Dendritic cell treated with granulocyte-macrophage colony-stimulating factor and Interleukin-4, amounts not matched to agents 40 ng/mL and 50 ng/mL, for 4 days (primary cell): ENCODE measurements around the gene RECK.
"Not testable (repeated sequence)": the region's sequence is repeated elsewhere in the genome, so short reads cannot be mapped to it uniquely, and the experiment has no call there.

Experiments used
- H3K27ac Mint-ChIP-seq: one replicate; pipeline ENCODE4 v1.8.0; 2022; ENCODE audit warnings: mild to moderate bottlenecking, mixed read lengths
- H3K27me3 Mint-ChIP-seq: one replicate; pipeline ENCODE4 v1.8.0; 2022; ENCODE audit warnings: mild to moderate bottlenecking, mixed read lengths
- H3K36me3 Mint-ChIP-seq: one replicate; pipeline ENCODE4 v1.8.0; 2022; ENCODE audit warnings: low read depth, mixed read lengths
- H3K4me1 Mint-ChIP-seq: one replicate; pipeline ENCODE4 v1.8.0; 2022; ENCODE audit warnings: low read depth, mixed read lengths
- H3K4me3 Mint-ChIP-seq: one replicate; pipeline ENCODE4 v1.8.0; 2022; ENCODE audit warnings: mild to moderate bottlenecking, moderate library complexity, mixed read lengths
- H3K9me3 Mint-ChIP-seq: one replicate; pipeline ENCODE4 v1.8.0; 2022; ENCODE audit warnings: mixed read lengths
- intact Hi-C: fragments of 100-400 bp; cut with micrococcal nuclease; formaldehyde crosslinking; loops from one replicate; pipeline ENCODE4 v1.15.0; 2022

RECK gene

GRCh38 chr9:36121971-36122370, 85.3 kb downstream of the RECK start:
- Mint-ChIP-seq H3K4me3 (no peak overlapping the region), H3K27ac (peak overlapping the region; percentile 18), H3K36me3 (no peaks in the 10 kb centered on the region), H3K9me3 (no peaks in the 10 kb centered on the region), H3K27me3 (no peaks in the 10 kb centered on the region), H3K4me1 (peaks cover 45% of the 10 kb centered on the region)
- intact Hi-C loops: no loop called here

- no peaks in the 10 kb centered on the region for H3K27me3 Mint-ChIP-seq
- no peak overlapping the region for H3K4me3 Mint-ChIP-seq
- intact Hi-C loops: no loop called here
- peaks cover 60% of the 10 kb centered on the region for H3K4me1 Mint-ChIP-seq
- H3K9me3 Mint-ChIP-seq: no peaks in the 10 kb centered on the region
- H3K27ac Mint-ChIP-seq: no peak overlapping the region
- no peaks in the 10 kb centered on the region for H3K36me3 Mint-ChIP-seq
These were observed 86.8 kb downstream of the RECK start for GRCh38 chr9:36123515-36123914.

- peak overlapping the region; percentile 70 for H3K27ac Mint-ChIP-seq
- no peaks in the 10 kb centered on the region for H3K36me3 Mint-ChIP-seq
- no peaks in the 10 kb centered on the region for H3K27me3 Mint-ChIP-seq
- peak overlapping the region; percentile 11 for H3K4me3 Mint-ChIP-seq
- intact Hi-C loops: no loop called here
- no peaks in the 10 kb centered on the region for H3K9me3 Mint-ChIP-seq
- H3K4me1 Mint-ChIP-seq: peaks cover 73% of the 10 kb centered on the region
These were observed 88.5 kb downstream of the RECK start for GRCh38 chr9:36125062-36125855.

DNA sequence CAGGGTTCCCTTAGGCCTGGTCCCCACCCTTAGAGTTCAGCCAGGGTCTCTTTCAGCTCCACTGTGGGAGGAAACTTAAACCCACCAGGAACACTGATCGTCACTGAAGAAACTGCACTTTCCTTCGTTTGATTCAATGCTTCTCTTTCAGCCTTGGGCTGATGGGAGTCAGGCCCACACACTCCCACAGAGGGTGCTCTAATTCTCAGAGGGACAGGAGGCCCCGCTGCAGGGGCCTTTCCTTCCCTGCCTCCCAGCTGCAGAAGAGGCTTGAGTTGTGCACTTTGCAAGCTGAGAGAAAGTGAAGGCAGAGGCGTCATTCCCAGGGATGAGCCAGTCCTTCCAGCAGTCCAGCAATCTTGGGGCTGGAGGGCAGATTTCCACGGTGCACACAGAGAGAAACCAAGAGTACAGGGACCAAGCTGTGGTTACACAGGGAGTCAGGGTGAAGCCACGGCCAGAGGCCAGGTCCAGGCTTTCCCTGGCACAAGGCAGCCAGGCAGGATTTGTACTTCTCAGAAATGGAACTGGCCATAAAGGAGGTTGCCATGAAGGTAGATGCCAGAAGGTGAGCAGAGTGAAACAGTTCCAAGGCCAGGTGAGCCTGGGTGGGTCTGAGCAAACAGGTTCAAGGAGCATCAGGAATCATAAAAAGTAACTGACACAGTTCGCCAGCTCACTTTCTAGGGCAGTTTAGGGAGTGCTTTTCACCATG, 89.5 kb downstream of the RECK start:
- intact Hi-C loops: no loop called here

GRCh38 chr9:36127652-36128244, 91.0 kb downstream of the RECK start:
- no peaks in the 10 kb centered on the region for H3K9me3 Mint-ChIP-seq
- peak overlapping the region; percentile 2 for H3K4me3 Mint-ChIP-seq
- H3K27ac Mint-ChIP-seq: peak overlapping the region; percentile 72
- H3K4me1 Mint-ChIP-seq: peaks cover 68% of the 10 kb centered on the region
- H3K27me3 Mint-ChIP-seq: no peaks in the 10 kb centered on the region
- intact Hi-C loops: no loop called here
- H3K36me3 Mint-ChIP-seq: no peaks in the 10 kb centered on the region

More for the DNA sequence above, 89.5 kb downstream of the RECK start:
- H3K27me3 Mint-ChIP-seq: no peaks in the 10 kb centered on the region
- H3K4me3 Mint-ChIP-seq: no peak overlapping the region
- no peaks in the 10 kb centered on the region for H3K36me3 Mint-ChIP-seq
- peak overlapping the region; percentile 70 for H3K27ac Mint-ChIP-seq
- no peaks in the 10 kb centered on the region for H3K9me3 Mint-ChIP-seq
- H3K4me1 Mint-ChIP-seq: peaks cover 74% of the 10 kb centered on the region

- peaks cover 63% of the 10 kb centered on the region for H3K4me1 Mint-ChIP-seq
- H3K27ac Mint-ChIP-seq: peak overlapping the region; percentile 72
- intact Hi-C loops: no loop called here
- H3K9me3 Mint-ChIP-seq: no peaks in the 10 kb centered on the region
- peak overlapping the region; percentile 2 for H3K4me3 Mint-ChIP-seq
- no peaks in the 10 kb centered on the region for H3K27me3 Mint-ChIP-seq
- no peaks in the 10 kb centered on the region for H3K36me3 Mint-ChIP-seq
These were observed 91.6 kb downstream of the RECK start for GRCh38 chr9:36128349-36128748.

DNA sequence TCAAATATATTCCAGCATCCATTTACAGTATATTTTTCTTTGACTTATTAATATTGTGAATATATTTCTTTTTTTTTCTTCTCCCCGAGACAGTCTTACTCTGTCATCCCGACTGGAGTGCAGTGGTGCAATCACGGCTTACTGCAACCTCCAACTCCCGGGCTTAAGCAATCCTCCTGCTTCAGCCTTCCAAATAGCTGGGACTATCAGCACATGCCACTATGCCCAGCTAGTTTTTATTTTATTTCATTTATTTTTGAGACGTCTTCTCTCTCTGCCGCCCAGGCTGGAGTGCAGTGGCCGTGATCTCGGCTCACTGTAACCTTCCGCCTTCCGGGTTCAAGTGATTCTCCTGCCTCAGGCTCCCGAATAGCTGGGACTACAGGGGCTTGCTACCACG, 92.4 kb downstream of the RECK start:
- Mint-ChIP-seq H3K4me1 (peaks cover 63% of the 10 kb centered on the region), H3K4me3 (peak overlapping the region; percentile 20), H3K36me3 (no peaks in the 10 kb centered on the region), H3K9me3 (no peaks in the 10 kb centered on the region), H3K27ac (peak overlapping the region; percentile 75), H3K27me3 (no peaks in the 10 kb centered on the region)
- intact Hi-C loops: no loop called here

DNA sequence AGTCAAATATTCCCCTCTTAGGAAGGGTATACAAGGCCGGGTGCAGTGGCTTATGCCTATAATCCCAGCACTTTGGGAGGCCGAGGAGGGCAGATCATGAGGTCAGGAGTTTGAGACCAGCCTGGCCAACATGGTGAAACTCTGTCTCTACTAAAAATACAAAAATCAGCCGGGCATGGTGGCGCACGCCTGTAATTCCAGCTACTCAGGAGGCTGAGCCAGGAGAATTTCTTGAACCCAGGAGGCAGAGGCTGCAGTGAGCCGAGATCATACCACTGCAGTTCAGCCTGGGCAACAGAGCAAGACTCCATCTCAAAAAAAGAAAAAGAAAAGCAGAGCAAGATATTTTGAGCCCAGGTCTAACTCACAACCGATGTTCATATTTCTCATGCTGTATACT, 95.0 kb downstream of the RECK start:
- H3K4me3 Mint-ChIP-seq, H3K27ac Mint-ChIP-seq, H3K9me3 Mint-ChIP-seq, H3K27me3 Mint-ChIP-seq, H3K36me3 Mint-ChIP-seq, intact Hi-C loops: not testable (repeated sequence)
- peaks cover 47% of the 10 kb centered on the region for H3K4me1 Mint-ChIP-seq

DNA sequence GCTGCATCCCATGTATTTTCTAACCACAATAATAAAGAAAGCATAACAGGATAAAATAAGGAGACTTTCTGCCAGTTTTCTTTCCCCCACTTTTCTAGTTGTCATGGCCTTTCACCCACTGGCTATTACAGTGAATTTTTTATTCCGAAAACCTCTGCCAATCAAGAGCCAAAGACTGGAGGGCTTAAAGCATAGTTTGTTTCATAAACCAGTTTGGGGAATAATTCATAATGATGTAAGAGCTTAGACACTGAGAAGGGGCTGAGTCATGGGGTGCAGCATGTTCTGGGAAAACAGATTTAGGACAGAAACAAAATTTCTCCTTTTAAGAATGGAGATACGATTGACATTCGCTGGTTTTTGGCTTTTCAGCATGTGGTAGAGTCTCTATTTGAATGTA, 95.4 kb downstream of the RECK start:
- peaks cover 3% of the 10 kb centered on the region for H3K27me3 Mint-ChIP-seq

DNA sequence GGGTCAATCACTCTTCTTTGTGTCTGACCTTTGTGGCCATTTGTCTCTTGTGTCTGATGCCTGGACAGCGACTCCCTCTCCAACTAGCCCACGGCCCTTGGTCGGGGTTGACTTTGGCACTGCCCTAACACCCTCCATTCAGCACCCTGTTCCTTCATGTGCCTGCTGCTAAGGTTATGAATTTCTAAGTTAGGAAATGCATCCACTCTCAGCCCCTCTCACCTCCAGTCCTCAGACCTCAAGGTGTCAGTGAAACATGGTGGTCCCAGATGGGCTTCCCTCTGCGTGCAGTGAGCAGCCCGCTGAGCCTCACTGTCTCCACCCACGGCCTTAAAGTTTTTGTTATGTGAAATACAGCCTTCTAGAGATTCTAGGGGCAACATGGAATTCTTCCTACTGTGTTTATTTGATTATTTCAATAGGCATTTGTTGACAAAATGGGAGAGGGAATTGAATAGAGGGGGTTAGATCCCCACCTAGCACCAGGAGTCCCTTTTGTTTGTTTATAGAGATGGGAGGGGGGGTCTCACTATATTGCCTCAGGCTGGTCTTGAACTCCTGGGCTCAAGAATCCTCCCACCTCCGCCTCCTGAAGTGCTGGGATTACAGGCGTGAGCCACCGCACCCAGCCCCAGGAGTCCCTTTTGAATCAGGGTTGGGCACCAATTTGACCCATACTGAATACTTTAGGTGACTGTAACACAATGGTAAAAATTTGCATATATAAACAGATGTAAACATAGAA, 98.2 kb downstream of the RECK start:
- Mint-ChIP-seq H3K4me3 (no peak overlapping the region), H3K27ac (no peak overlapping the region), H3K9me3 (no peaks in the 10 kb centered on the region), H3K4me1 (peaks cover 49% of the 10 kb centered on the region), H3K36me3 (peaks cover 11% of the 10 kb centered on the region), H3K27me3 (peaks cover 3% of the 10 kb centered on the region)
- intact Hi-C loops: loop anchor here (5.0 kb wide), 1 partner anchor 33 kb away; no protein-coding TSS in a partner anchor

More for the DNA sequence above, 95.4 kb downstream of the RECK start:
- Mint-ChIP-seq H3K27ac (no peak overlapping the region), H3K4me3 (no peak overlapping the region), H3K36me3 (peaks cover 5% of the 10 kb centered on the region), H3K4me1 (peaks cover 45% of the 10 kb centered on the region), H3K9me3 (no peaks in the 10 kb centered on the region)
- intact Hi-C loops: no loop called here

DNA sequence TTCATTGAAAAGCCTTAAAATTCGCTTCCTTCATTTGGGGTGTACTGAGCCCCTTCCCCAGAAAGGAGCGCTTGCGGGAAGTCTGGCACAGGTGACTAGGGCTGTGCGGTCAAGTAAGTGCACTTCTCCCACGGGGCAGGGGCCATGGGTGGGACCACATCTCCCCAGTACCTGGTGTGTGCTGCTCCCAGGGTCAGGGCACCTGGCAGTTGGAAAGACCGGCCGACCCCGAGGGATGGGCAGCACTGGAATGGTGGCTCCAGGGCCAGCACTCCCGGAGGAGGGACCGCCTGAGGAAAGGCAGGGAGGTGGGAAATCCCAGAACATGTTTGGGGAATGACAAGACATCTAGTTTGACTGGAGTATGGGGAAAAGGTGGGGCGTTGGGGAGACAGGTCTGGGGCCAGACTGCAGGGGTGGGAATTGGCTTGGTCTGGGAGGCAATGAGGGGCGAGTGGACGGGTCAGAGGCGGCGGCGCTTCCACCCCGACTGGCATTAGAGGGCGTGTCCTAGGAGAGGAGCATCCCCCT, 99.1 kb downstream of the RECK start:
- intact Hi-C loops: loop anchor here (2.0 to 5.0 kb wide), 3 partner anchors 19 to 34 kb away; no protein-coding TSS in a partner anchor
- Mint-ChIP-seq H3K4me1 (peaks cover 54% of the 10 kb centered on the region), H3K27ac (peak overlapping the region; percentile 93)

DNA sequence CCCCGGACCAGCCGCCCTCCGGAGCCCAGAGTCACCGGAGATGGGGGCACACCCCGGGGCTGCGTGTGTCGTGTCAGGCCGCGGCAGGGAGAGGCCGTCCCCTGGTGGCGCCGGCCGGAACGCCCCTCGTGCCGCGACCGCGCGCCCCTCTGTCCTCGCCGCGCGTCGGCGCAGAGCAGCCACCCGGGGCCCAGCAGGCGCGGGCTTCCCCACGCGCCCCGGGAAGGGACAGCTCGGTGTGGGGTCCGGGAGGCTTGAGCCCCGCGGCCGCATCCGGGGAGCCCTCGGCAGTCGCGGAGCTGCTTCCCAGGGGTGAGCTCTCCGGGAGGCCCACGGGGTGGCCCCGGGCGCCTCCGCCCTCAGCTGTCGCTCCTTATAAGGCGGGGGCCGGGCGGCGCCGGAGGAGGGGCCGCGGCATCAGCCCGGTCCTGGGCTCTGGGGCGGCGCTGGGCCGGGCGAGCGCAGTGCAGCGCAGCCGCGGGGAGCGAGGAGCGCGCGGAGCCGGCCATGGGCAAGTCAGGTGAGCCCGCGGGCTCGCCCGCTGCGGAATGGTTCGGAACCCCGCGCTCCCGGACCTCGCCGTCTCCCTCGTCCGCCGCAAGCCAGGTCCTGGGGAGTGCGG, 99.7 kb downstream of the RECK start, which contains the start of gene GLIPR2:
Gene GLIPR2, plus strand, starts transcription at position 462 of the 622 bp plus-strand sequence. Its CDS starts 46 bp downstream, at position 508.
- peaks cover 60% of the 10 kb centered on the region for H3K4me1 Mint-ChIP-seq

More for the DNA sequence above, 99.1 kb downstream of the RECK start:
- peaks cover 3% of the 10 kb centered on the region for H3K27me3 Mint-ChIP-seq
- H3K36me3 Mint-ChIP-seq: peaks cover 11% of the 10 kb centered on the region
- H3K9me3 Mint-ChIP-seq: no peaks in the 10 kb centered on the region
- peak overlapping the region; percentile 98 for H3K4me3 Mint-ChIP-seq

More for the DNA sequence above, 99.7 kb downstream of the RECK start, which contains the start of gene GLIPR2:
- H3K36me3 Mint-ChIP-seq: peaks cover 11% of the 10 kb centered on the region
- peaks cover 3% of the 10 kb centered on the region for H3K27me3 Mint-ChIP-seq
- H3K4me3 Mint-ChIP-seq: peak within 1 kb of the TSS; percentile 98
- no peaks in the 10 kb centered on the region for H3K9me3 Mint-ChIP-seq
- intact Hi-C loops: loop anchor here (2.0 to 5.0 kb wide), 3 partner anchors 18 to 34 kb away; no protein-coding TSS in a partner anchor
- peak within 1 kb of the TSS; percentile 93 for H3K27ac Mint-ChIP-seq
